ENCODE data around the gene KCNT2.

DNA sequence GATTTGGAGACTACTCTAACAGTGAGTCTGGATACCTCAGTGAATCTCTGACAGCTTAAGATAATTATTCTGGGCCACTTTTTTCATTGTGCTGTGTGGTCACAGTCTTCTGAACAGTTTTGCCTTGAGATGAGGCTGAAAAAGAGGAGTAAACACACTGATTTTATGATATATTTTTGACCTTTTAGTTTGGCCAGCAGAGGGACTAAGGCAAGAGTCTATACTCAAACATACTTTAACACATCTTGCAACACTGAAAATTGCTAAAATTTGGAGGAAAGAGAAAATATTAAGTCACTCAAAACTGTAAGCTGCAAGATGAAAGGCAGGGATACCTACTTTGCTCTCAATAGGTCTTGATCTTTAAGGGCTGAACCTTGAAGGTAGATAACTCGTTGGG, 182.7 kb downstream of the KCNT2 start:
- TF ChIP-seq, protein P1, sequence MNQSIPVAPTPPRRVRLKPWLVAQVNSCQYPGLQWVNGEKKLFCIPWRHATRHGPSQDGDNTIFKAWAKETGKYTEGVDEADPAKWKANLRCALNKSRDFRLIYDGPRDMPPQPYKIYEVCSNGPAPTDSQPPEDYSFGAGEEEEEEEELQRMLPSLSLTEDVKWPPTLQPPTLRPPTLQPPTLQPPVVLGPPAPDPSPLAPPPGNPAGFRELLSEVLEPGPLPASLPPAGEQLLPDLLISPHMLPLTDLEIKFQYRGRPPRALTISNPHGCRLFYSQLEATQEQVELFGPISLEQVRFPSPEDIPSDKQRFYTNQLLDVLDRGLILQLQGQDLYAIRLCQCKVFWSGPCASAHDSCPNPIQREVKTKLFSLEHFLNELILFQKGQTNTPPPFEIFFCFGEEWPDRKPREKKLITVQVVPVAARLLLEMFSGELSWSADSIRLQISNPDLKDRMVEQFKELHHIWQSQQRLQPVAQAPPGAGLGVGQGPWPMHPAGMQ (IDR thresholded peaks at IDR 0.05; ENCODE audit: borderline replicate concordance), result no peak
- TF ChIP-seq, protein P2, sequence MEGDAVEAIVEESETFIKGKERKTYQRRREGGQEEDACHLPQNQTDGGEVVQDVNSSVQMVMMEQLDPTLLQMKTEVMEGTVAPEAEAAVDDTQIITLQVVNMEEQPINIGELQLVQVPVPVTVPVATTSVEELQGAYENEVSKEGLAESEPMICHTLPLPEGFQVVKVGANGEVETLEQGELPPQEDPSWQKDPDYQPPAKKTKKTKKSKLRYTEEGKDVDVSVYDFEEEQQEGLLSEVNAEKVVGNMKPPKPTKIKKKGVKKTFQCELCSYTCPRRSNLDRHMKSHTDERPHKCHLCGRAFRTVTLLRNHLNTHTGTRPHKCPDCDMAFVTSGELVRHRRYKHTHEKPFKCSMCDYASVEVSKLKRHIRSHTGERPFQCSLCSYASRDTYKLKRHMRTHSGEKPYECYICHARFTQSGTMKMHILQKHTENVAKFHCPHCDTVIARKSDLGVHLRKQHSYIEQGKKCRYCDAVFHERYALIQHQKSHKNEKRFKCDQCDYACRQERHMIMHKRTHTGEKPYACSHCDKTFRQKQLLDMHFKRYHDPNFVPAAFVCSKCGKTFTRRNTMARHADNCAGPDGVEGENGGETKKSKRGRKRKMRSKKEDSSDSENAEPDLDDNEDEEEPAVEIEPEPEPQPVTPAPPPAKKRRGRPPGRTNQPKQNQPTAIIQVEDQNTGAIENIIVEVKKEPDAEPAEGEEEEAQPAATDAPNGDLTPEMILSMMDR (IDR thresholded peaks at IDR 0.05 in 2 of 3, conservative IDR thresholded peaks at IDR 0.05 in 1 of 3; ENCODE audit: control insufficient read depth in 2 of 3, extremely low read depth in 1 of 3, insufficient read depth in 1 of 3, low read depth in 3 of 3, low read length in 3 of 3), result no peak
- TF ChIP-seq PAX8 (IDR thresholded peaks at IDR 0.05) (no peak), MXI1 (IDR thresholded peaks at IDR 0.05; ENCODE audit: low read depth, low read length) (no peak), CREB1 (IDR thresholded peaks at IDR 0.05; ENCODE audit: low read depth) (no peak), NFYB (IDR thresholded peaks at IDR 0.05; ENCODE audit: insufficient read depth, low read depth, low read length) (no peak)
- TF ChIP-seq, protein P3, sequence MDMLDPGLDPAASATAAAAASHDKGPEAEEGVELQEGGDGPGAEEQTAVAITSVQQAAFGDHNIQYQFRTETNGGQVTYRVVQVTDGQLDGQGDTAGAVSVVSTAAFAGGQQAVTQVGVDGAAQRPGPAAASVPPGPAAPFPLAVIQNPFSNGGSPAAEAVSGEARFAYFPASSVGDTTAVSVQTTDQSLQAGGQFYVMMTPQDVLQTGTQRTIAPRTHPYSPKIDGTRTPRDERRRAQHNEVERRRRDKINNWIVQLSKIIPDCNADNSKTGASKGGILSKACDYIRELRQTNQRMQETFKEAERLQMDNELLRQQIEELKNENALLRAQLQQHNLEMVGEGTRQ (IDR thresholded peaks at IDR 0.05; ENCODE audit: borderline replicate concordance, low read depth, low read length), result no peak
- TF ChIP-seq, protein P4, sequence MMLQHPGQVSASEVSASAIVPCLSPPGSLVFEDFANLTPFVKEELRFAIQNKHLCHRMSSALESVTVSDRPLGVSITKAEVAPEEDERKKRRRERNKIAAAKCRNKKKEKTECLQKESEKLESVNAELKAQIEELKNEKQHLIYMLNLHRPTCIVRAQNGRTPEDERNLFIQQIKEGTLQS (IDR thresholded peaks at IDR 0.05; ENCODE audit: borderline replicate concordance, extremely low read depth, low read depth, low read length), result no peak

All from GM12878 (cell line).